ENCODE results near the gene SMOC2.

The SMOC2 gene

GRCh38 chr6:168627506-168628175, 186.7 kb downstream of the SMOC2 start:
- no peak for DNase-seq

GRCh38 chr6:168628176-168628553, 187.2 kb downstream of the SMOC2 start:
- Histone ChIP-seq H3K4me3 (ENCODE audit: low read depth, low read length) (no peak overlapping the region), H3K27me3 (no peaks in the 10 kb centered on the region), H3K36me3 (no peaks in the 10 kb centered on the region), H3K9me3 (no peaks in the 10 kb centered on the region; the same call in 1 of the 2 replicates), H3K4me1 (no peaks in the 10 kb centered on the region)
- no peak for TF ChIP-seq CTCF (IDR thresholded peaks at IDR 0.05; ENCODE audit: low read depth, low read length)
- no peak for DNase-seq

More at GRCh38 chr6:168627506-168628175, 186.7 kb downstream of the SMOC2 start:
- Histone ChIP-seq H3K36me3 (no peaks in the 10 kb centered on the region), H3K4me1 (no peaks in the 10 kb centered on the region), H3K9me3 (no peaks in the 10 kb centered on the region; the same call in 1 of the 2 replicates), H3K4me3 (ENCODE audit: low read depth, low read length) (no peak overlapping the region), H3K27me3 (no peaks in the 10 kb centered on the region)
- TF ChIP-seq CTCF (IDR thresholded peaks at IDR 0.05; ENCODE audit: low read depth, low read length), result no peak

- no peak for DNase-seq
- Histone ChIP-seq H3K9me3 (no peaks in the 10 kb centered on the region; the same call in 1 of the 2 replicates), H3K27me3 (no peaks in the 10 kb centered on the region), H3K4me1 (no peaks in the 10 kb centered on the region), H3K4me3 (ENCODE audit: low read depth, low read length) (no peak overlapping the region), H3K36me3 (no peaks in the 10 kb centered on the region)
- TF ChIP-seq CTCF (IDR thresholded peaks at IDR 0.05; ENCODE audit: low read depth, low read length), result no peak
Measured at GRCh38 chr6:168628732-168629245, 187.8 kb downstream of the SMOC2 start.

- Histone ChIP-seq H3K4me1 (no peaks in the 10 kb centered on the region), H3K36me3 (no peaks in the 10 kb centered on the region), H3K9me3 (no peaks in the 10 kb centered on the region; the same call in 1 of the 2 replicates), H3K4me3 (ENCODE audit: low read depth, low read length) (no peak overlapping the region), H3K27me3 (no peaks in the 10 kb centered on the region)
- no peak for TF ChIP-seq CTCF (IDR thresholded peaks at IDR 0.05; ENCODE audit: low read depth, low read length)
- DNase-seq, result no peak
Measured at GRCh38 chr6:168631564-168631963, 190.6 kb downstream of the SMOC2 start.

GRCh38 chr6:168632694-168633093, 191.7 kb downstream of the SMOC2 start:
- no peaks in the 10 kb centered on the region for H3K9me3 ChIP-seq
- no peaks in the 10 kb centered on the region for H3K27me3 ChIP-seq
- H3K4me3 ChIP-seq (ENCODE audit: low read depth, low read length), result no peak overlapping the region
- H3K36me3 ChIP-seq, result no peaks in the 10 kb centered on the region
- TF ChIP-seq CTCF (IDR thresholded peaks at IDR 0.05; ENCODE audit: low read depth, low read length), result no peak
- H3K4me1 ChIP-seq, result no peaks in the 10 kb centered on the region
- no peak for DNase-seq

GRCh38 chr6:168634541-168635328, 193.8 kb downstream of the SMOC2 start:
- no peaks in the 10 kb centered on the region for H3K4me1 ChIP-seq
- no peak overlapping the region for H3K4me3 ChIP-seq (ENCODE audit: low read depth, low read length)
- no peaks in the 10 kb centered on the region for H3K9me3 ChIP-seq
- H3K36me3 ChIP-seq, result no peaks in the 10 kb centered on the region
- no peak for DNase-seq
- H3K27me3 ChIP-seq, result no peaks in the 10 kb centered on the region
- no peak for TF ChIP-seq CTCF (IDR thresholded peaks at IDR 0.05; ENCODE audit: low read depth, low read length)

Data from BE2C (cell line).